GM19395 (cell line): ENCODE measurements around the gene INPP5A.
"Not testable (repeated sequence)": the region's sequence is repeated elsewhere in the genome, so short reads cannot be mapped to it uniquely, and the experiment has no call there.

Source experiments
- ATAC-seq: cut with Tn5 transposase; IDR thresholded peaks from one replicate; pipeline ENCODE4 v1.9.1; 2021; ENCODE audit warnings: mild to moderate bottlenecking, moderate library complexity; ENCODE audit not compliant: unreplicated experiment

INPP5A gene

GRCh38 chr10:132503581-132504421 lies 33.8 kb upstream of the INPP5A start:
- ATAC-seq: no peak

GRCh38 chr10:132504501-132505272 lies 32.9 kb upstream of the INPP5A start:
- no peak for ATAC-seq

- not testable (repeated sequence) for ATAC-seq
Measured at GRCh38 chr10:132505546-132505945, 32.0 kb upstream of the INPP5A start.

GRCh38 chr10:132506711-132507408 lies 30.7 kb upstream of the INPP5A start:
- no peak for ATAC-seq

- no peak for ATAC-seq
Measured at GRCh38 chr10:132507409-132507955, 30.1 kb upstream of the INPP5A start.

- no peak for ATAC-seq
Measured at GRCh38 chr10:132507956-132508490, 29.6 kb upstream of the INPP5A start.

GRCh38 chr10:132508581-132509443 lies 28.8 kb upstream of the INPP5A start:
- ATAC-seq: no peak

GRCh38 chr10:132509506-132510173 lies 27.9 kb upstream of the INPP5A start:
- no peak for ATAC-seq

GRCh38 chr10:132510174-132510611 lies 27.4 kb upstream of the INPP5A start:
- ATAC-seq: no peak

GRCh38 chr10:132511121-132512051 lies 26.2 kb upstream of the INPP5A start:
- ATAC-seq: no peak

- no peak for ATAC-seq
Measured at GRCh38 chr10:132512052-132512442, 25.5 kb upstream of the INPP5A start.

- no peak for ATAC-seq
Measured at GRCh38 chr10:132512693-132513345, 24.8 kb upstream of the INPP5A start.

GRCh38 chr10:132514821-132515520 lies 22.6 kb upstream of the INPP5A start:
- no peak for ATAC-seq

GRCh38 chr10:132515811-132516726 lies 21.5 kb upstream of the INPP5A start:
- ATAC-seq: no peak

- ATAC-seq: no peak
Measured at GRCh38 chr10:132516771-132517725, 20.5 kb upstream of the INPP5A start.
